RWPE2 (cell line): ENCODE measurements around the gene NOP10.

Experiments
- ATAC-seq: fragments of 200-7000 bp; cut with Tn5 transposase; 3 replicates; pipeline ENCODE4 v1.9.1; 2021; ENCODE audit warnings: low read depth
- DNase-seq: peaks from one replicate; pipeline ENCODE4 v3.0.0-alpha.2; 2020; ENCODE audit warnings: low spot score
- H3K27ac ChIP-seq: fragments of 450-650 bp; 2 replicates; pipeline ENCODE4 v1.5.1; 2017; ENCODE audit warnings: mild to moderate bottlenecking; ENCODE audit not compliant: poor library complexity, severe bottlenecking
- H3K27me3 ChIP-seq: fragments of 250-450 bp; sonication (Bioruptor Pico); 2 replicates; pipeline ENCODE4 v1.5.1; 2021; ENCODE audit warnings: mild to moderate bottlenecking, moderate library complexity; ENCODE audit not compliant: insufficient read depth, poor library complexity, severe bottlenecking
- H3K36me3 ChIP-seq: fragments of 250-450 bp; sonication (Bioruptor Pico); 2 replicates; pipeline ENCODE4 v1.5.1; 2020; ENCODE audit warnings: low read depth, mild to moderate bottlenecking, moderate library complexity
- H3K4me1 ChIP-seq: fragments of 250-450 bp; sonication (Bioruptor Pico); 2 replicates; pipeline ENCODE4 v1.5.1; 2021; ENCODE audit warnings: mild to moderate bottlenecking, moderate library complexity; ENCODE audit not compliant: insufficient read depth, poor library complexity, severe bottlenecking
- H3K4me3 ChIP-seq: fragments of 250-450 bp; sonication (Bioruptor Pico); 2 replicates; pipeline ENCODE4 v1.5.1; 2021; ENCODE audit warnings: mild to moderate bottlenecking, moderate library complexity; ENCODE audit not compliant: severe bottlenecking
- H3K9me3 ChIP-seq: fragments of 250-450 bp; sonication (Bioruptor Pico); 2 replicates; pipeline ENCODE4 v1.5.1; 2021; ENCODE audit warnings: mild to moderate bottlenecking, moderate library complexity; ENCODE audit not compliant: severe bottlenecking
- TF ChIP-seq, protein P1 (sequence below): fragments of 450-650 bp; IDR thresholded peaks from one replicate; pipeline ENCODE4 v1.5.1; 2017; ENCODE audit warnings: mild to moderate bottlenecking, moderate library complexity; ENCODE audit not compliant: poor library complexity, severe bottlenecking

The NOP10 gene

DNA sequence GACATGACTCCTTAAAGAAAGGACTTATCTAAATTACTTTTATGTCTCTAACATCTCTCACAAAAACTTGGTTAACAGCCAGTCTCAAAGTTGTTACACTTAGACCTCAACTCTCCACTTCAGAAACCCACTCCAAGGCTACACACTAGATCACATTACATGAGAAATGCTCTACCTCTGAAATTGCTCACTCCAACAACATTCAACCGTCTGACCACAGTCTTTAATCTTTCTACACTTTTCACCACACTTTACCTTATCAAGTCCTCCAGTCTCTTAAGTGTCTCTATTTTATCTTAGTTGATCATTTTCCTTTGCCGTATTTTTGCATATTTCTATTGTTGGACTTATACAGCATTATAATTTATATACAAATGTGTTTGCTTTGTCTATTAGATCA is 11.1 kb downstream of the NOP10 start:
- Histone ChIP-seq H3K27ac (no peak overlapping the region), H3K4me1 (peaks cover 18% of the 10 kb centered on the region), H3K4me3 (no peak overlapping the region), H3K9me3 (no peaks in the 10 kb centered on the region), H3K27me3 (no peaks in the 10 kb centered on the region), H3K36me3 (no peaks in the 10 kb centered on the region)
- TF ChIP-seq, protein P1, sequence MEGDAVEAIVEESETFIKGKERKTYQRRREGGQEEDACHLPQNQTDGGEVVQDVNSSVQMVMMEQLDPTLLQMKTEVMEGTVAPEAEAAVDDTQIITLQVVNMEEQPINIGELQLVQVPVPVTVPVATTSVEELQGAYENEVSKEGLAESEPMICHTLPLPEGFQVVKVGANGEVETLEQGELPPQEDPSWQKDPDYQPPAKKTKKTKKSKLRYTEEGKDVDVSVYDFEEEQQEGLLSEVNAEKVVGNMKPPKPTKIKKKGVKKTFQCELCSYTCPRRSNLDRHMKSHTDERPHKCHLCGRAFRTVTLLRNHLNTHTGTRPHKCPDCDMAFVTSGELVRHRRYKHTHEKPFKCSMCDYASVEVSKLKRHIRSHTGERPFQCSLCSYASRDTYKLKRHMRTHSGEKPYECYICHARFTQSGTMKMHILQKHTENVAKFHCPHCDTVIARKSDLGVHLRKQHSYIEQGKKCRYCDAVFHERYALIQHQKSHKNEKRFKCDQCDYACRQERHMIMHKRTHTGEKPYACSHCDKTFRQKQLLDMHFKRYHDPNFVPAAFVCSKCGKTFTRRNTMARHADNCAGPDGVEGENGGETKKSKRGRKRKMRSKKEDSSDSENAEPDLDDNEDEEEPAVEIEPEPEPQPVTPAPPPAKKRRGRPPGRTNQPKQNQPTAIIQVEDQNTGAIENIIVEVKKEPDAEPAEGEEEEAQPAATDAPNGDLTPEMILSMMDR, result no peak
- ATAC-seq (no peak), DNase-seq (no peak)

DNA sequence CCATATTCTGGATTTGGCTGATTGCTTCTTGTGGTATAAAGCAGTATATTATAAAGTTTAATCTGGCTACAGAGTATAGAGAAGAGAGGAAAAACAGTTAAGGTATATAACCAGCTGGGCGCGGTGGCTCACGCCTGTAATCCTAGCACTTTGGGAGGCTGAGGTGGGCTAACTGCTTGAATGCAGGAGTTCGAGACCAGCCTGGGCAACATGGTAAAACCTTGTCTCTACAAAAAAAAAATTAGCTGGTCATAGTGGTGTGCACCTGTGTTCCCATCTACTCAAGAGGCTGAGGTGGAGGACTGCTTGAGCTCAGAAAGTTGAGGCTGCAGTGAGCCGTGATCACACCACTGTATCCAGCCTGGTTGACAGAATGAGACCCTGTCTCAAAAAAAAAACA is 12.7 kb downstream of the NOP10 start:
- TF ChIP-seq, protein P1, result no peak
- H3K27ac ChIP-seq, result no peak overlapping the region

DNA sequence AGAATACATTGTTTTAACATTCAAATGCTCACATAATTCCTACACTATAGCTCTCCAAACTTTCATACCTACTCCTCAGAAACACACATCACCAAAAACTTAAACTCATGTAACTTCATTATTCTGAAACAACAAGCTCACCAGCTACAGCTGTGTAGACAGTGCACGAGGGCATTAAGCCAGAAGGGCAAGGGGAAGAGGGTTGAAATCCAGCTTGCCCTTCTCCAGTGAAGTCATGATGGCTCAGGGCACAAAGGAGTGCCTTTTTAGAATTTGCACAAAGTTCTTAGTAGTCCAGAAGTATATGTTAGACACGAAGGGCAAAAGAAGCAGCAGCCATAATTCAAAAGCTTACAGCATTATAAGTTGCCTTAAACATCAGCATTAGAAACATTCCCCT is 13.9 kb downstream of the NOP10 start:
- H3K4me1 ChIP-seq, result no peaks in the 10 kb centered on the region
- H3K27me3 ChIP-seq, result no peaks in the 10 kb centered on the region
- H3K36me3 ChIP-seq, result no peaks in the 10 kb centered on the region
- ATAC-seq, result no peak
- TF ChIP-seq, protein P1, result no peak
- H3K4me3 ChIP-seq, result no peak overlapping the region
- H3K9me3 ChIP-seq, result no peaks in the 10 kb centered on the region
- no peak for DNase-seq
- no peak overlapping the region for H3K27ac ChIP-seq

More for the DNA sequence above, 12.7 kb downstream of the NOP10 start:
- peaks cover 9% of the 10 kb centered on the region for H3K4me1 ChIP-seq
- no peaks in the 10 kb centered on the region for H3K36me3 ChIP-seq
- no peak overlapping the region for H3K4me3 ChIP-seq
- ATAC-seq (no peak), DNase-seq (no peak)
- H3K27me3 ChIP-seq, result no peaks in the 10 kb centered on the region
- no peaks in the 10 kb centered on the region for H3K9me3 ChIP-seq

DNA sequence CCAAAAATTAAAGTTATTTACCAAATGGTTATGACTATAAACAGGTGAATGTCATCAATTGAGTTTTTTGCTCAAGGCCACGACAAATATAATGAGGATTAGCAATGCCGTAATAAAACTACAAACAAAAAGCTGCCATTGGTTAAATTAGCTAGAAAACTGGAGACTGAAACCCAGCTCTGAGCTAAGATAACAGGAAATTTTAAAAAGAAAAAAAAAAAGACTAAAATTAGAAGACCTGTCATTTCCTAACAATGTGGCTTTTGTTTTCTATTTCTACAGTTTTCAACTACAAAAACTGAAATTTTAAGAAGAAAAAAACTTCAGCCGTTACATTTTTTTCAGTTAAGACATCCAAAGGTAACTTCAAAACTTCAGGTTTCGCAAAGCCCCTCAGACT is 15.0 kb downstream of the NOP10 start:
- no peak overlapping the region for H3K4me3 ChIP-seq
- TF ChIP-seq, protein P1, result no peak

DNA sequence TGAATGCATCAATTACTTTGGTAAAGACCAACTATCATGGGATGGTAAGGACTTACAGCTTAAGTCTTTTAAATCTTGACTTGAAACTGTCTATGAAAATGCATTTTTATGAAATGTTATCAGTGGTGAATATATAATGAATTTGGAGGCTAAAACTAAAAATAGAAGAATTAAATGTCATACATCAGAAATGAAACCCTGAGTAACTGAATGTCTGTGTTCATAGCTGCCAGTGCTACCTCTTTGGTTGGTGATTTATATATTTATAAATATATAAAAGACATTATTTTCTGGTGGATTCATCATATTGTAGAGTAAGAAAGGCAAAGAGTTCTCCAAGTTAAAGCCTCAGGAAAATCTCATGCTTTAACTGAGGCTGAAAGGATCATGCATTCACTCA is 17.6 kb downstream of the NOP10 start:
- Histone ChIP-seq H3K36me3 (no peaks in the 10 kb centered on the region), H3K27me3 (no peaks in the 10 kb centered on the region), H3K27ac (no peak overlapping the region), H3K4me3 (no peak overlapping the region), H3K9me3 (no peaks in the 10 kb centered on the region), H3K4me1 (peaks cover 2% of the 10 kb centered on the region)
- ATAC-seq (no peak), DNase-seq (no peak)
- TF ChIP-seq, protein P1, result no peak

More for the DNA sequence above, 15.0 kb downstream of the NOP10 start:
- no peak for DNase-seq
- ATAC-seq, result no peak
- no peaks in the 10 kb centered on the region for H3K27me3 ChIP-seq
- no peaks in the 10 kb centered on the region for H3K9me3 ChIP-seq
- H3K36me3 ChIP-seq, result no peaks in the 10 kb centered on the region
- no peaks in the 10 kb centered on the region for H3K4me1 ChIP-seq
- no peak overlapping the region for H3K27ac ChIP-seq
